SK-N-SH (cell line): ENCODE data around the gene CLIC1.

Experiments used
- EP300 ChIP-seq, 2 experiments: IDR thresholded peaks; 2 replicates each; pipeline versions ENCODE4 v1.4.0 to v1.6.1; 2012; ENCODE audit warnings: borderline replicate concordance in 1 of 2, low read depth in 1 of 2, low read length in 1 of 2
- EZH2phosphoT487 ChIP-seq: fragments of 200-600 bp; sonication (generic); IDR thresholded peaks from 2 replicates; pipeline ENCODE4 v1.6.1; 2017; ENCODE audit warnings: low read depth, mixed run types, mild to moderate bottlenecking, antibody characterized with exemption, moderate library complexity, borderline replicate concordance
- NRF1 ChIP-seq: IDR thresholded peaks from 2 replicates; pipeline ENCODE4 v1.6.1; 2012; ENCODE audit warnings: low read depth, mild to moderate bottlenecking, low read length
- POLR2AphosphoS5 ChIP-seq: IDR thresholded peaks from 2 replicates; pipeline ENCODE4 v1.6.1; 2012; ENCODE audit warnings: low read depth, low read length
- RFX5 ChIP-seq: IDR thresholded peaks from 2 replicates; pipeline ENCODE4 v1.6.1; 2012; ENCODE audit warnings: mild to moderate bottlenecking, improper control_type of control experiment, low read length
- TF ChIP-seq, protein P1 (sequence below): IDR thresholded peaks from 2 replicates; pipeline ENCODE4 v1.4.0; 2012; ENCODE audit warnings: low read depth
- TF ChIP-seq, protein P2 (sequence below): fragments of 200-600 bp; sonication (generic); IDR thresholded peaks from 2 replicates; pipeline ENCODE4 v1.6.1; 2017; ENCODE audit warnings: antibody characterized with exemption, mild to moderate bottlenecking, moderate library complexity
- TF ChIP-seq, protein P3 (sequence below): IDR thresholded peaks from 2 replicates; pipeline ENCODE4 v1.4.0; 2012; ENCODE audit warnings: low read depth, borderline replicate concordance

DNA sequence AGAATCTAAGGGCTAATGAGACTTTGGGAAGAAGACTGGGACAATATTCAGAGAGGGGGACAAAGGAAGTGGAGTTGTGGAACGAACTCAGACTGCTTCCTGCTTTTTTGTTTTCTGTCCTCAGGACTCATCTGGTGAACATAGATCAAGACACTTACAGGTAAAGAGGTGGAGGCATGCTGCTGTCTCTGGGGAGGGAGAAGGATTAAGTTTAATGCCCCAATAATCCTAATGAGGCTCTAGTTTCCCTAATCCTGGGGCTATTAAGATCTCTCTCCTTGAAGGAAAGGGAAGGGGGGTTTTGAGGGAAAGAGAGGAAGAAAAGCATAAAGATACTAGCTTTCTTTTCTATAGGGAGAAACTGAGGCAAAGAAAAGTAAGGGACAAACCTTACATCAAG is 8.1 kb upstream of the CLIC1 start:
- TF ChIP-seq, protein P1, sequence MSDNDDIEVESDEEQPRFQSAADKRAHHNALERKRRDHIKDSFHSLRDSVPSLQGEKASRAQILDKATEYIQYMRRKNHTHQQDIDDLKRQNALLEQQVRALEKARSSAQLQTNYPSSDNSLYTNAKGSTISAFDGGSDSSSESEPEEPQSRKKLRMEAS: no peak
- TF ChIP-seq, protein P2, sequence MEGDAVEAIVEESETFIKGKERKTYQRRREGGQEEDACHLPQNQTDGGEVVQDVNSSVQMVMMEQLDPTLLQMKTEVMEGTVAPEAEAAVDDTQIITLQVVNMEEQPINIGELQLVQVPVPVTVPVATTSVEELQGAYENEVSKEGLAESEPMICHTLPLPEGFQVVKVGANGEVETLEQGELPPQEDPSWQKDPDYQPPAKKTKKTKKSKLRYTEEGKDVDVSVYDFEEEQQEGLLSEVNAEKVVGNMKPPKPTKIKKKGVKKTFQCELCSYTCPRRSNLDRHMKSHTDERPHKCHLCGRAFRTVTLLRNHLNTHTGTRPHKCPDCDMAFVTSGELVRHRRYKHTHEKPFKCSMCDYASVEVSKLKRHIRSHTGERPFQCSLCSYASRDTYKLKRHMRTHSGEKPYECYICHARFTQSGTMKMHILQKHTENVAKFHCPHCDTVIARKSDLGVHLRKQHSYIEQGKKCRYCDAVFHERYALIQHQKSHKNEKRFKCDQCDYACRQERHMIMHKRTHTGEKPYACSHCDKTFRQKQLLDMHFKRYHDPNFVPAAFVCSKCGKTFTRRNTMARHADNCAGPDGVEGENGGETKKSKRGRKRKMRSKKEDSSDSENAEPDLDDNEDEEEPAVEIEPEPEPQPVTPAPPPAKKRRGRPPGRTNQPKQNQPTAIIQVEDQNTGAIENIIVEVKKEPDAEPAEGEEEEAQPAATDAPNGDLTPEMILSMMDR: no peak
- TF ChIP-seq POLR2AphosphoS5: no peak
- TF ChIP-seq EZH2phosphoT487: no peak
- TF ChIP-seq NRF1: no peak
- TF ChIP-seq, protein P3, sequence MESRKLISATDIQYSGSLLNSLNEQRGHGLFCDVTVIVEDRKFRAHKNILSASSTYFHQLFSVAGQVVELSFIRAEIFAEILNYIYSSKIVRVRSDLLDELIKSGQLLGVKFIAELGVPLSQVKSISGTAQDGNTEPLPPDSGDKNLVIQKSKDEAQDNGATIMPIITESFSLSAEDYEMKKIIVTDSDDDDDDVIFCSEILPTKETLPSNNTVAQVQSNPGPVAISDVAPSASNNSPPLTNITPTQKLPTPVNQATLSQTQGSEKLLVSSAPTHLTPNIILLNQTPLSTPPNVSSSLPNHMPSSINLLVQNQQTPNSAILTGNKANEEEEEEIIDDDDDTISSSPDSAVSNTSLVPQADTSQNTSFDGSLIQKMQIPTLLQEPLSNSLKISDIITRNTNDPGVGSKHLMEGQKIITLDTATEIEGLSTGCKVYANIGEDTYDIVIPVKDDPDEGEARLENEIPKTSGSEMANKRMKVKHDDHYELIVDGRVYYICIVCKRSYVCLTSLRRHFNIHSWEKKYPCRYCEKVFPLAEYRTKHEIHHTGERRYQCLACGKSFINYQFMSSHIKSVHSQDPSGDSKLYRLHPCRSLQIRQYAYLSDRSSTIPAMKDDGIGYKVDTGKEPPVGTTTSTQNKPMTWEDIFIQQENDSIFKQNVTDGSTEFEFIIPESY: no peak
- no peak for TF ChIP-seq EP300 (IDR thresholded peaks at IDR 0.05; ENCODE audit: borderline replicate concordance in 1 of 2, low read depth in 1 of 2, low read length in 1 of 2)
- TF ChIP-seq RFX5: no peak
